Vagina (tissue), 2 donors: ENCODE measurements around the gene ARHGAP5.

Experiments used
- CTCF ChIP-seq, 3 experiments: fragments of 450-650 bp in 2 of 3; fragments of 200-600 bp in 1 of 3; sonication (generic) in 1 of 3; IDR thresholded peaks; one replicate each; pipeline ENCODE4 v1.5.1; 2017 to 2019; ENCODE audit warnings: antibody characterized with exemption in 3 of 3, mild to moderate bottlenecking in 2 of 3, moderate library complexity in 2 of 3
- POLR2AphosphoS5 ChIP-seq, 2 donors: sonication (generic); formaldehyde crosslinking; IDR thresholded peaks; one replicate each; pipeline ENCODE4 v1.9.0; 2017; ENCODE audit warnings: antibody characterized with exemption in 2 of 2, mild to moderate bottlenecking in 2 of 2, low read depth in 1 of 2; ENCODE audit not compliant: insufficient read depth in 1 of 2

GRCh38 chr14:32128703-32129102, 51.6 kb downstream of the ARHGAP5 start:
- TF ChIP-seq CTCF (IDR thresholded peaks at IDR 0.05) (no peak), POLR2AphosphoS5 (IDR thresholded peaks at IDR 0.05; ENCODE audit: insufficient read depth in 1 of 2, low read depth in 1 of 2) (no peak)
